ENCODE results near the gene STX3.
"Not testable (repeated sequence)": the region's sequence is repeated elsewhere in the genome, so short reads cannot be mapped to it uniquely, and the experiment has no call there.

STX3 gene

DNA sequence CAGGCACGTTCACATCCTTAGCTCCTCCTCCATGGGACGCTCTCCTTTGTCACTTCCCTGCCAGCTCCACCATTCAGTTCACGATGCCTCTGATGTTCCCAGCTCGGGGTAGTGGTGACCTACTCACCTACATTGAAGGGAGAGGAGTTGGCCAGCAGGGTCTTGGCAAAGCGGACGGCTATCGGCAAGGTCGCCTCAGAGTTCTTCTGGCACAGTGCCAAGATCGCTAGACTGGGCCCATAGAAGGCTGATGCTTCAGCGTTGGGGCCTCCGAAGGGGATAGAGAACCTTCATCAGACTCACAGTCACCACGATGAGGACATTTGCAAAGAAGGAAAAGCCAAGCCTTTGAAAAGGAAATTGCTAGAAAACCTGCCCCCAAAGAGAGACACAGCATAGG lies 87.1 kb downstream of the STX3 start:
- no peak for DNase-seq (ENCODE audit: low read depth)

DNA sequence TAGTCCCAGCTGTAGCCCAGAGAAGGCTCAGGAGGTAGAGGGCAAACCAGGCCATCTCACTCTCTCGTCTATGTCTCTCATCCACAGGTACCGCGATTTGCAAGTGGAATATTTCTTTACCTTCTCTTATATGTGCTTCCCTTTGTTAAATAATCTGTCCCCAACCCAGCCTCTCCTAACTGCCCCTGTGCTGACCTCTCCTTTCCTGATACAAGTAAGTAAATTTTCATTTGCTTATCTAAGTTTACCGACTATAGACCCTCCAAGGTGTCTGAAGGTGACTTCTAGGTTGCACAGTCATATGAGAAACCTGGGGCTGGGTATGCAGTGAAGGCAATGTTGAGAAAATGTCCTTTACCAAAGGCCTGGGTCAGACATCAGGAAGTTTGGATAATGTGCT lies 90.2 kb downstream of the STX3 start, which contains the start of gene CBLIF:
CBLIF (minus strand) TSS at position 101 of the 400 bp plus-strand sequence; CDS start at position 55, 46 bp downstream.
- DNase-seq (ENCODE audit: low read depth): no peak

DNA sequence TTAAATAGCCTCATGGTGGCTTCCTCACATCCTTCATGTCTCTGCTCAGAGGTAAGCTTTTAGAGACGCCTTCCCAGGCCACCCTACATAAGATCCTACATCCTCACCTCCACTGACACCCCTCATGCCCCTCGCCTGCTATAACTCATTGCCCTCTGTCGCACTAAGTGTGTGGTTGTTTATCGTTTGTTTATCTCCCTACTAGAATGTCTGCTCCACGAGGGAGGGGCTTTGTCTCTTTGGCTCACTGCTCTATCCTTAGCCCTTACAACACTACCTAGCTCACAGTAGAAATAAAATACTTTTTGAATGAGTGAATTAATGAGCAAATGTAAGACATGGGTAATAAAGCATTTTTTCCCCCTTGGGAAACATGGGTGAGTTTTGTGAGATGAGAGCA lies 91.4 kb downstream of the STX3 start:
- DNase-seq (ENCODE audit: low read depth): no peak

DNA sequence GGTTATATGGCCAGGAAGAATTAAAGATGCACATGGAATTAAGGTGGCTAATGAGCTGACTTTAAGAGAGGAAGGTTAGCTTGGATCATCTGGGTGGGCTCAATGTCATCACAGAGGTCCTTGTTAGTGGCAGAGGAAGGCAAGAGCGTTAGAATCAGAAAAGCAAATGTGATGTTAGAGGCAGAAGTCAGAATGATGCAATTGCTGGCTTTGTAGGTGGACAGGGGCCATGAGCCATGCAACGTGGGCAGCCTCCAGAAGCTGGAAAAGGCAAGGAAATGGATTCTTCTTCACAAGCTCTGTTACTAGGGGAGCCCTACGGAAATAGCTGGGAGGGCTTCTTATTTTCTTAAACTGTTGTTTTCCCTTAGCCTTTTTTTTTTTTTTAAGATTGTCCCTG lies 92.5 kb downstream of the STX3 start:
- no peak for DNase-seq (ENCODE audit: low read depth)

DNA sequence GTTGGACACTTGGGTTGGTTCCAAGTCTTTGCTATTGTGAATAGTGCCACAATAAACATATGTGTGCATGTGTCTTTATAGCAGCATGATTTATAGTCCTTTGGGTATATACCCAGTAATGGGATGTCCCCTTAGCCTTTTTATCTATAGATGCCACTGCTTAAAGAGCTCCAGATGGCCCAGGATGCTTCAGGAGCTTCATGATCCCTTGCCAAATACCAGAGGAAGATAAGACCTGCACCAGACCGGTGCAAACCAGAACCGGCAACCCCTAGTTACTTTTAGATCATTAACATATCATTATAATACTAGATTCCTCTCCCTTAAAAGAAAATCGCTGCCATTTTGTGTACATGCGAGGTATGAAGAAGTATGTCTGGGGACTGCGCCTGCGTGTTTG lies 93.3 kb downstream of the STX3 start:
- not testable (repeated sequence) for DNase-seq (ENCODE audit: low read depth)

DNA sequence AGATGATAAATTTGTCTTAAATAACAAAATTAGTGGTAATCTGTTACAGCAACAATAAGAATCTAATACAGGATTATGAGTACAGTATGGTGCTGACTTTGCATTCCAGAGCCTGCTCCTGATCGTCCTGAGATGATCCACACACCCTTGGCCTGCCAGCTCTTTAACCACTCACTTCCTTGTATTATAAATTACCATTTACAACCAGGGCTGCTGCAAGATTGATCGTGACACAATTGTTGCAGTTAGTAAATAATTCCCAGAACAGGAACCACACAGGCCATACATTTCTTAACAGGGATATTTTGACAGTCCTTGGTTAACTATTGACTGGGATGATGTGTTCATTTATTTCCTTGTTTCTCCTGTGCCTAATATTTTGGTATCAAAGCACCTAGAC lies 94.0 kb downstream of the STX3 start:
- no peak for DNase-seq (ENCODE audit: low read depth)

DNA sequence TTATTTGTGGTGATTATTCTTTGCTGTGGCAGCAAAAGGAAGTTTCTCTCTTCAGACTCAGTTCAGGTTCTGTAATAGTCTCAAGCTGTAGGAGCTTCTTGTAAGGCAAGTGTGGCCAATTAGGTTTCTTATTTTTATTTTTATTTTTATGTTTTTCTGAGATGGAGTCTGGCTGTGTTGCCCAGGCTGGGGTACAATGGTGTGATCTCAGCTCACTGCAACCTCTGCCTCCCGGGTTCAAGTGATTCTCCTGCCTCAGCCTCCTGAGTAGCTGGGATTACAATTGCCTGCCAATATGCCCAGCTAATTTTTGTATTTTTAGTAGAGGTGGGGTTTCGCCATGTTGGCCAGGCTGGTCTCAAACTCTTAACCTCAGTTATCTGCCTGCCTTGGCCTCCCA lies 94.4 kb downstream of the STX3 start:
- DNase-seq (ENCODE audit: low read depth): not testable (repeated sequence)

DNA sequence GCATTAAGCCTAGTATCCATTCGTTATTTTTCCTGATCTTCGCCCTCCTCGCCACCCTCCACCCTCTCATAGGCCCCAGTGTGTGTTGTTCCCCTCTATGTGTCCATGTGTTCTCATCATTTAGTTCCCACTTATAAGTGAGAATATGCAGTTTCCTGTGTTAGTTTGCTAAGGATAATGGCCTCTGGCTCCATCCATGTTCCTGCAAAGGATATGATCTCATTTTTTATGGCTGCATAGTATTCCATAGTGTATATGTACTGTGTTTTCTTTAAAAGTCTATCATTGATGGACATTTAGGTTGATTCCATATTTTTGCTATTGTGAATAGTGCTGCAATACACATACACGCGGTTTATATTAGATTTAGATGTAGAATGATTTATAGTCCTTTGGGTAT lies 96.2 kb downstream of the STX3 start:
- not testable (repeated sequence) for DNase-seq (ENCODE audit: low read depth)

DNA sequence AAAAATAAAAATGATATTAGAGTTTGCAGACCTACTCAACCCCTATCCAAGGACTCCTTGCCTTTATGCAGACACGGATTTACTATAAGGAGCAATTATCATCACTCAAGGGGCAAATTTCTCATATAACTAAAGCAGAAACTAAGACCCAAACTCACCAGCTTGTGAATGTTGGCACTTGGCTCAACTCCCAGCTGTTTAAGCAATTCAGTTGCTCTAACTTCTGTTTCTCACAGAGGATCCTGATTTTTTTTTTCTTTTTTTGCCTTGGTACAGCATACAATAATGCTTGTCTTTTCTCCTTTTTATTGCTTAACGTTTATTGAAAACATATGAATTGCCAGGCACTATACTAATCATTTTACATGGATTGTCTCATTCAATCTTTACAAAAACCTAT lies 99.7 kb downstream of the STX3 start:
- DNase-seq (ENCODE audit: low read depth): no peak
